ENCODE data around the gene CHCHD4.
"Not testable (repeated sequence)": the region's sequence is repeated elsewhere in the genome, so short reads cannot be mapped to it uniquely, and the experiment has no call there.

Gene CHCHD4

DNA sequence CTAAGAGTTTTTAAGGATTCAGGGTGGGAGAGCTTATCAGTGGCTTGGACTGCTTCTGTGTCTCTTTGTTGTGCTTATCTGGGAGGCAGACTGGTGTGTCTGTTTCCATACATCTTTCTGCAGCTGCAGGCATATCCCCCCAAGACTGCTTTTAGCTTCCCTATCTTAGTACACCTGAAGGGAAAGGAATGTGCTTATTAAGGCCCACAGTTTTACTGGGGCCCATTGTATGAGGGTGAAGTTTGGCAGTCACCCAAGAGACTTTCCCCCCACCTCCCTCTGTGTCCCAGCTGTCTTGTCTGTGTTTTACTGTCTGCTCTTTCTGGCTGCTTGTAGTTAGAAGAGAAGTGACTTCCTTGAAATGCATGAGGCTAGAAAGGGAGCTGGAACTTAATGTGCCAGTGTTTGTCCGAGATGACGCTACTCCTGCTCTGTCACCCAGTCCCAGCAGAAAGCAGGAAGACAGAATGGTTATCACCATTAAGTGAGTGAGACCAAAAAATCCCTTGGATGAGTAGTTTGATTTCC, 3.7 kb downstream of the CHCHD4 start:
- not testable (repeated sequence) for DNase-seq

DNA sequence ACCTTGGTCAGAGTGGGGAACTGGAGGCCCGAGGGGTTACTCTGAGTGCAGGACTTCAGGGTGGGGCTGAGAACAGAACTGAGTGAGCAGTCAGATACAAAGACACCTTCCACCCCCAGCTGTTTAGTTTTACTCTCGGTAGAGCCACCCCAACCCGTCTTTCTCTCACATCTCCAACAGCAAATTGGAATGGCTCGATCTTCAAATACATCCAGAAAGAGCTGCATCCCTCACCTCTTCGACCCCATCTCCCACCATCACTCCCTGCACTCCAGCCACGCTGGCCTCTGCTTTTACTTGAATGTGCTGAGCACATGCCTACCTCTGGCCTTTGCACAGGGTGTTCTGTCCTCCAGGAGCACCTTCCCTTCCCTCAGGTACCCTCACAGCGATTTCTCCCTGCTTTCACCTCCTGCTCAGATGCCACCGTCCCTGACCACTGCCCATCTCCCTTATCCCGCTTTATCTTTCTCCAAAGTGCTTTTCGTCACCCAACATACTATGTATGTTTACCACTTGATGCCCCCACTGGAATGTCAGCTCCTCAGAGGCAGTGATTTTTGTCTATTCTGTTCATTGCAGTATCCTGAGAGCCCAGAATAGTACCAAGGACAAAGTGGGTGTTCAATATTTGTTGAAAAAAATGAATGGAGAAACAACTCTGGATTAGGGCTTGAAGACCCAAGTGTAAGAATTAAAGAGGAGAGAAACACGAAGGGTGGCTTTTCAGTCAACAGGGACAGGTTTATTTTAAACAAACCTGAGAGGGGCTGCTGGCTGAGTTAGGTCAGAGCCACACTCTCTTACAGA, 4.4 kb downstream of the CHCHD4 start:
- no peak for DNase-seq

DNA sequence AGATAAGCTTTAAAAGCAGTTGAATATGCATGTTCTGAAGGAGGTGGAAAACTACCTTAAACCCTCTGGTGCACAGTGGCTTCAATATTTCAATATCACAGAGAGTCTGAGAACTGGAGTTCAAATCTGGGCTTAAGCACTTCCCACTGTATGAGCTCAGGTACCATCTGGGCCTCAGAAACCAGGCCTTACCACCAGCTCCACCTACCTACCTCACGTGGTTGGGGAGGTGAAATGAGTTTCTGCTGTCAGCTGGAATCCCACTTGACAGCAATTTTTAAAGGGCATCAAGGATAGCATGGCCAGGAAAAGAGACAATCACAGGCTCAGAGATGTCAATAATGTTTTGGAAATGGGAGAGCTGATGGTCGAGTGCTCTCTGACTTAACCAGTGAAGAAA, 5.0 kb downstream of the CHCHD4 start:
- no peak for DNase-seq

DNA sequence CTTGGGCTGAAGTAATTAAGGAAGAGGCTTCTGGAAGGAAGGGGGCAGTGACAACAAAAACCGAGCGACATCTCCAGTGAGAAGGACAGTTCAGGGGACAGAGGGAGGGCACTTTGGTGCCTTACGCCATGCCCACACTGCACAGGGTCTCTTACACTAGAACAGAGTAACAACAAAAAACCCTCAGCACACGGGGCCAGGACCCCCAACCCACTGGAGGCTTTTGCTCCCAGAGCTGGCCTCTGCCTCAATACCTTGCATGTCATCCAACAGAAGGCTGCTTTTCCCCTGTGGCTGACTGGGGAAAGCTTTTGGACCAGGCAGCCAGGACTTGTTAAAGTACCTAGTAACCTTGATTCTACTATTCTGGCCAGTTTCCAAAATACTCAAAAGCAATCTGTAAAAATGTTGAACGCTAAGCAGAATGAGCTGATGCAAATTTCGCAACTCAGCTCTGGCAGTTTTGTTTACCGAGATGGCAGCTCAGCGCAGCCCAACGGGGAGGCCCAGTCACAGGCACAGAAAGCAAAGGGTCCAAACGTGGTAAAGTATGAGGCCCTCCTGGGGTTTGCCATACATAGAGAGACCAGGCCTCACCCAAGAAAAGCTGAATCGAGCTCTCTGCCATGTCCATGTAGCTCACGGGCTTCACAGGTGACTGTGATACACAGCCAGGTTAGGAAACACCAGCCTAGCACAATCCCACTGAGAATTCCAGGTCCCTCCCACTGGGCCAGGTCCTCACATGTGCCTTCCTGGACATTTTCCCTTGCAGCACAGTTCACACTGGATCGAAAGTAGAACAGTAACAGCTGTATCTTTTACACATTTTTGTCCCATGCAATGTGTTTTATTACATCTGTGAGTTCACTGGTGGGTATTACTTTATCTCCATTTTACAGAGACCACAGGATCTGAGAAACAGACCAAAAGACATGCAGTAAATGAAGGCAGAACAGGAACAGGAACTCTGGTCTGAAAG, 6.0 kb downstream of the CHCHD4 start:
- no peak for DNase-seq

DNA sequence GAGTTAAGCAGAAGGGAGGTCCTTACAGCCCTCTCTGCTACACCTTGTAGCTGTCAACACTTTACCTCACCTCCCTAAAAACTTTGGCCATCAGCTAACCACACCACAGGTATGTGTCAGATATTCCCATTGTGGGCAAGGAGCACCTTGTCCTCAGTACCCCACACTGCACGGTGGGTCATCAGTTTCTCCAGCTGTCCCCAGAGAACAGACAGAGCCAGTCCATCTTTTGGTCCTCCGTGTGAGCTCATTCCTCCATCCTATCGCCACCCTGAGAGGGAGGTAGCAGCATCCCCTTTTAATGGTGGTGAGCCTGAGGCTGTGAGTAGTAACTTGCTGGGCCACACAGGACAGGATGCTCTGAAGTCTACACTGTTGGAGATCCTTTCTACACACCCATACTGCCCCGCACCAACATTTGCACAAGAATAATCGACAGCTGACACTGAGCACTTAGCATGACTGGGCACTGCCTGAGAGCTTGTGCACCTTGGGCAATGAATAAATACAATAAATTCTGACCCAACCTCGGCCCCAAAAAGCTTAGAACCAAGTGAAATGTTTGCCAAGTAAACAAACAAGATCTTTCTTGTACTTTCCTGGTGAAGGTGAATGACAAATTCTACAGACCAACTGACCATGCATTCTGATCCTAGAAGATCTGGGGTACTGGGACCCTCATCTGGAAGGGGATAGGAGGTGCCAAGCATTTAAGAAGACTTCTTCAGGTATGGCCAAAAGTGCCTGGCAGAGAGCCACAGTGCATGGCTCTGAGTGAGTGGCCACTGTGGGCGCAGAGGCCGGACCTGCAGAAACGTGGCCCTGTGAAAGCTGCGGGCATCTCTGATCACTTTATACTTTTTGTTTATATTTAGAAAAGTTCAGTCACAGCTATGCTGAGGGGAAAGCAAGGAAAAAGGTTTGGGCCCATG, 6.9 kb downstream of the CHCHD4 start:
- no peak for DNase-seq

DNA sequence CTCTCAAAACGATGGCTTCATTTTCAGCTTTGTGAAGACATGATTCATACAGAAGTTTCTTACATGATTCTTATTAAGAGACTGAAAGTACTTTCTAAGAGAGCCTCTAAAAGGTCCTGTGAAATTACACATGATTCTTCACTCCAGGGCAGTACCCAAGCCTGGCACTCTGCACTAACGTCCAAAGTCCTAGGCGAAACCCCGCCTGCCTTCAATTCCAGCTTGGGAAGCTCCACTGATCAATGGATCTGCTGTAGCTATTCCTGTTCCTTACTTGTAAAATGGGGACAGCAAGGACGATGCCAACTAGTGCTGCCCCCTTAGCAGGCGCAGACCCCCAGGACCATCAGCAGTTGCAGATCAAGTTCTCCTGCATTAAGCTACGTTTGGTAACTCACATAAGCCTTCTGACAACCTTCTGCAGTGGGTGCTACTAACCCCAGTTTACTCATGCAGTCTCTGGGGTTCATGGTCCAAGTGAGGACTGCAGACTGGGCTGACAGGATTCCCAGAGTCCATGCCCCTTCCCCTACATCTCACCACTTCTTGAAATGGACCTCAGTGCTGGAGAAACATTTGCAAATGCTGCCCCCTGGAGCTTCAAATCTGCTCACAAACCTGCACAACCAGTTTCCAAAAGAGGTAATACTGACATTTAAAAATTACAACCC, 10.6 kb downstream of the CHCHD4 start:
- DNase-seq, result no peak

DNA sequence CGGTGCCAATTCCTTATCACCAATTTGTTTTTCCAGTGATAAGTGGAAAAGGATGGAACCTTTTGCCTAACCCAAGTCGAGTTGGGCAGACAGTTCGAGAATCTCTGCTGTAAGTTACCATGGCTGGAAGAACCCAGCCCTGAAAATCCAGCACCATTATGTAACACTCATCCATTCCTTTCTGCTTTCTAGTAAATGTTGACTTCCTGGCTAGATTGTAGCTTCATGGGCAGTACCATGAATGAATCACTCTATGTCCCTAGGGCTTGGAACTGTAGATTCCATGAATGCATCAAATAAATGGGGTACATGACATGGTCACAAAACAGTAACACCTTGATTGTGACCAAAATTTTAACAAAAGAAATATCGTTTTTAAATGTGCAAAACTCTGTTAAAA, 14.0 kb downstream of the CHCHD4 start:
- DNase-seq, result no peak

DNA sequence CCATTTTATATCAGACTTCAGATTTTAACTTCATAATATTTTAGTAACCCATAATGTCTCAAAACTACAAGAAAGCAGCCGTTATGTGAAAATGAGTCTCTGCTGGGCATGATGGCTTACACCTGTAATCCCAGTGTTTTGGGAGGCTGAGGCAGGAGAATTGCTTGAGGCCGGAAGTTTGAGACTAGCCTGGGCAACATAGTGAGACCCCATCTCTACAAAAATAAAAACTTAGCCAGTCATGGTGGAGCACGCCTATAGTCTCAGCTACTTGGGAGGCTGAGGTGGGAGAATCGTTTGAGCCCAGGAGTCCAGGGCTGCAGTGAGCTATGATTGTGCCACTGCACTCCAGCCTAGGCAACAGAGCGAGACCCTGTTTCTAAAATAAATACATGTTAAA, 14.8 kb downstream of the CHCHD4 start:
- not testable (repeated sequence) for DNase-seq

DNA sequence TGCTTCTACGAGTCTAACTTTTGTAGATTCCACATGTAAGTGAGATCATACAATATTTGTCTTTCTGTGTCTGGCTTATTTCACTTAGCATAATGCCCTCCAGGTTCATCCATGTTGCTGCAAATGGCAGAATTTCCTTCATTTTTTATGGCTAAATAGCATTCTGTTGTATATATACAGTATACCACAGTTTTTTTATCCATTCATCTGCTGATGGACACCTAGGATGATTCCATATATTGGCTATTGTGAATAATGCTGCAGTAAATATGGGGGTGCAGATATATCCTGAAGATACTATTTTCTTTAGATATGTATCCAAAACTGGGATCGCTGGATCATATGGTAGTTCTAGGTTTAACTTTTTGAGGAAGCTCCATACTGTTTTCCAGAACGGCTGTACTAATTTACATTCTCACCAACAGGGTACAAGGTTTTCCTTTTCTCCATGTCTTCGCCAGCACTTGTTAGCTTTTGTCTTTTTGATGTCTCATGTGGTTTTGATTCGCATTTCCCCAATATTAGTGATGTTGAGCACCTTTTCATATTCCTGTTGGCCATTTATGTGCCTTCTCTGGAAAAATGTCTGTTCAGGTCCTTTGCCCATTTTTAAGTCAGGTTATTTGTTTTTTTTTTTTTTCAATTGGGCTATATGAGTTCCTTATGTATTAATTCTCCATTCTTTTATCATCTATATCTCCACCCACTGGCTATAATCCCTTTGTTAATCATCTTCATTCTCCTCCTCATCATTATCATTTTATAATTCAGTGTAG, 26.9 kb downstream of the CHCHD4 start:
- DNase-seq, result no peak

DNA sequence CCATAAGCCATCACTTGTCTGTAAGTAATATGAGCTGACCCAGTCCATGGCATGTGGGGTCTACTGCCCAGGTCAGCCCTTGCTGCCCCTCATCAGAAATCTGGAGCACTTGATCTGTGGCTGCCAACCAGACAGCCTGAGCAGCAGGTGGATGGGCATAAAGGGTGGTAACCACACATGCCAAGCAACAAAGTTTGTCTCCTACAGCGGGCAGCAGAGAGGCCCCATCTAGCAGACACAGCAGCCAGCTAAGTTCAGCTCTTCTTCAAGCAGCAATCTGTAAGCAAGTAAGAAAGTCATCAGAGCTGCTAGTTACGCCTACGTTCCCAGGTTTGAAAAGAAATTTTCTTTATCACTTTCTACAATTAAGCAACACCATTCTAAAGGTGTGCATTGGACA, 27.9 kb downstream of the CHCHD4 start:
- DNase-seq, result no peak

DNA sequence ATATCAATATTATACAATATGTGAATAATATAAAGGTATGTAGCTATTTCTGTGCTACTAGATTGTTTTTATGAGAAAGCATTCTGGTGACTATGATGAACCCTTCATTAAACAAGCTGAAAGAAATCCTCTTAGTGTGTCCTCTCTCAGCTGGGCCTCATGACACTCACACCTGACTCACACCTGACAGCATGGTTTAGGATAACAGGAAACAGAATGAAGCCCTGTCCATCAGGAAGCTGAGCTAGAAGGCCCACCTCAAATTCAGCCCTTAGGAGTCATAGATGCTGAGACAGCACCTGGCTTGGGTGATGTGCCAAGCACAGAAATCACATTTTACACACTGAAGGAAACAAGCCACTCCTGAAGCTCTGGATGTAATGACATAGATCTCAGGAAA, 30.8 kb downstream of the CHCHD4 start:
- no peak for DNase-seq

DNA sequence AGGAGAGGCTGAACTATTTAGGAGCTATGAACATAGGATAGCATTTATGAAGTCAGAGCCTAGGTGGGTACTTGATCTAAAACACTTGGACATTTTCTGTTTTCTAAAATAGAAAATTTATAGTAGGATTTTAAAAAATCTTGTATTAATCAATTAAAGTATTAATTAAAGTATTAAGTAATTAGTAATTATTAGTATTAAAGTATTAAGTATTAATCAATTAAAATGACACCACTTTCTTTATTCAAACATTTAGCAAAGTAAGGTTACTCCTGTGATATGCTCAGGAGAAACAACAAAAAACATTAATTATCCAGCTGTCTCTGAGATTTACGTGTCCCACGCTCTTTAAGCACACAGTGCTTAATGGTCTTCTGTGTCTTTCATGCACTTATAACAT, 32.2 kb downstream of the CHCHD4 start:
- DNase-seq, result no peak

DNA sequence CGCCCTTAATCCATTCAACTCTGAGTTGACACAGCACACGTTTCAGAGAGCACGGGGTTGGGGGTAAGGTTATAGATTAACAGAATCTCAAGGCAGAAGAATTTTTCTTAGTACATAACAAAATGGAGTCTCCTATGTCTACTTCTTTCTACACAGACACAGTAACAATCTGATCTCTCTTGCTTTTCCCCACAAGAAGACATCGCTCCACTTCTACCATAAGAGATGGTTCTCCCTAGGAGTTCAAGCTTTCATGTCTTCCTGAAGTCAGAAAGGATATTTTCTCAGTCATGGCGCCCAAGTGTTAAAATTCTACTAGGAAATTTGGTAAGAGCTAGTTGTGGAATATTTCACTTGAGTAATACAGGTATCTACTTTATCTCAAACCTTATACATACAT, 32.7 kb downstream of the CHCHD4 start:
- not testable (repeated sequence) for DNase-seq

DNA sequence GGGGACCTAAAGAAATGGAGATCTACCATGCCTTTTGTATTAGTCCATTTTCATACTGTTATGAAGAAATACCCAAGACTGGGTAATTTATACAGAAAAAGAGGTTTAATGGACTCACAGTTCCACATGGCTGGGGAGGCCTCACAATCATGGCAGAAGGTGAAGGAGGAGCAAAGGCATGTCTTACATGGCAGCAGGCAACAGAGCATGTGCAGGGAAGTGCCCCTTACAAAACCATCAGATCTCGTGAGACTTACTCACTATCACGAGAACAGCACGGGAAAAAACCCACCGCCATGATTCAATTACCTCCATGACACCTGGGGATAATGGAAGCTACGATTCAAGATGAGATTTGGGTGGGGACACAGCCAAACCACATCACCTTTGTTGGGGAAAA, 37.2 kb downstream of the CHCHD4 start:
- DNase-seq, result not testable (repeated sequence)

DNA sequence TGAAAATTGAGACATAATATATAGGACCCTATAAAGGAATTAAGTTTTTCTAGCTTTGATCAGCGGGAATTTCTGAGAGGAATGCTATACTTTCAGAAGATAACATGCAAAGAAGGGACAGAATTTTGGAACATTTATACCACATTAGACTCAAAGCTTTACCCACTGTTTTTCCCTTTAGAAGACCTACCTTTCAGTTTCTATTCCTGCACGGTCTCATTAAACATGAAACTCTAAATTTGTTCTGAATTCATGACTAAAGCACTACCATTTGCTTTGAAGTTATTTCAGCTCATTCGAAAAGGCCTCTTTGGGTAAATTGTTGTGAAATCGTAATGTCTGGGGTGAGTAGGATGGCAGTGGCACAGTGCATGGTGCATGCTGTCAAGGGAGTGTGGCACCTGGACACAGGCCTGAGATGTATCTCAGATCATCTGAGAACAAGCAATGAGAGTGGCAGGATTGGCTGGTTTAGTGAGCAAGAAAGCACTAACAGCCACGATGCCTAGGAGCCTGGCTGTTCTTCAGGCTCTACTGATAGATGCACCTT, 42.5 kb downstream of the CHCHD4 start:
- DNase-seq, result no peak

DNA sequence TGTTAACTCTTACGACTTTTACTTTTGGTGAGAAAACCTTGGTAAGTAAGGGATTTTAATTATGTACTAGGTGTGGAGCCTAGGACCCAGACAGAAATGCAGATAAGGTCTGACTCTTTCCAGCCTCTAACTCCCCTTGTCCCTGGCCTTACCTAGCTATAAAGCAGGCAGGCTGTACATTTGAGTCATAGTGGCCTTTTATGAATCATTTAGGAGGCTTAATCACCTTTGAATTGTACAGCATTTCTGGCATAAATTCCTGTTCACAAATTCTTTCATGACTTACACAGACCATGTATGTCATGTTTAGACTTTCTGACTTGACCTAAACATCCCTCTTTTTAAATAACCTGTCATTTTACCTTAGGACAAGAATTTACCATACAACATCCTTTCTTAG, 47.4 kb downstream of the CHCHD4 start:
- no peak for DNase-seq

DNA sequence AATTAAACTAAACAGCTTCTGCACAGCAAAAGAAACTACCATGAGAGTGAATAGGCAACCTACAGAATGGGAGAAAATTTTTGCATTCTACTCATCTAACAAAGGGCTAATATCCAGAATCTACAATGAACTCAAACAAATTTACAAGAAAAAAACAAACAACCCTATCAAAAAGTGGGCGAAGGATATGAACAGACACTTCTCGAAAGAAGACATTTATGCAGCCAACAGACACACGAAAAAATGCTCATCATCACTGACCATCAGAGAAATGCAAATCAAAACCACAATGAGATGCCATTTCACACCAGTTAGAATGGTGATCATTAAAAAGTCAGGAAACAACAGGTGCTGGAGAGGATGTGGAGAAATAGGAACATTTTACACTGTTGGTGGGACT, 49.4 kb downstream of the CHCHD4 start:
- DNase-seq, result not testable (repeated sequence)

DNA sequence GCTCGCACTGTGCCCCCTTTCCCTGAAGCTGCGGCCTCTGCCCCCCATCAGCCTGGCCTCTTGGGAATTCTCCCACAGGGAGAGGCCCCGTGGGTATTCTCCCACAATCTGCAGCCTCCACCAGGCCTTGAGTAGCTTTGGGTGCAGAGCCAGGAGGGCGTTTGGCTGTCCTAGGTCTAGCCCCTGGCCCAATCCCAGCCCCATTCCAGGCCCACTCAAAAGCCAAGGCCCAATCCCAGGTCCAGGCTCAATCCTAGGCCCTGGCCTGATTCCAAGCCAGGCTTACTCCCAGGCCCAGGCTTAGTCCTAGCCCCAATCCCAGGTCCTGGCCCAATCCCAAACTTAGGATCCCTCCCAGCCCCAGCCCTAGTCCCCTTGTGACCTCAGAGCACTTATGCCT, 59.8 kb downstream of the CHCHD4 start:
- no peak for DNase-seq

DNA sequence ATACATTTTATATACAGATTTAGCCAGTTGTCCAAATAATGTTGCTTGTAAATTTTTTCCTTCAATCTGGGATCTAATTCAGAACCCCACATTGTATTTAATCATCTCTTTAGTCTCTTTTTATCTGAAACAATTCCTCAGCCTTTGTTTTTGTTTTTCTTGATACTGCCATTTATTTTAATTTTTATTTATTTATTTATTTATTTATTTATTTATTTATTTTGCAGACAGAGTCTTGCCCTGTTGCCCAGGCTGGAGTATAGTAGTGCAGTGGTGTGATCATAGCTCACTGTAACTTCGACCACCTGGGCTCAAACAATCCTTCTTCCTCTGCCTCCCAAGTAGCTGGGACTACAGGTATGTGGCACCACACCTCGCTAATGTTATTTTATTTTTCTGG, 61.5 kb downstream of the CHCHD4 start:
- no peak for DNase-seq
